COR-L47 (cell line): ENCODE measurements around the gene TMEM256.

Source experiments
- DNase-seq: peaks from one replicate; lab custom pipeline; 2025; lab: John Stamatoyannopoulos, UW

Gene TMEM256

DNA sequence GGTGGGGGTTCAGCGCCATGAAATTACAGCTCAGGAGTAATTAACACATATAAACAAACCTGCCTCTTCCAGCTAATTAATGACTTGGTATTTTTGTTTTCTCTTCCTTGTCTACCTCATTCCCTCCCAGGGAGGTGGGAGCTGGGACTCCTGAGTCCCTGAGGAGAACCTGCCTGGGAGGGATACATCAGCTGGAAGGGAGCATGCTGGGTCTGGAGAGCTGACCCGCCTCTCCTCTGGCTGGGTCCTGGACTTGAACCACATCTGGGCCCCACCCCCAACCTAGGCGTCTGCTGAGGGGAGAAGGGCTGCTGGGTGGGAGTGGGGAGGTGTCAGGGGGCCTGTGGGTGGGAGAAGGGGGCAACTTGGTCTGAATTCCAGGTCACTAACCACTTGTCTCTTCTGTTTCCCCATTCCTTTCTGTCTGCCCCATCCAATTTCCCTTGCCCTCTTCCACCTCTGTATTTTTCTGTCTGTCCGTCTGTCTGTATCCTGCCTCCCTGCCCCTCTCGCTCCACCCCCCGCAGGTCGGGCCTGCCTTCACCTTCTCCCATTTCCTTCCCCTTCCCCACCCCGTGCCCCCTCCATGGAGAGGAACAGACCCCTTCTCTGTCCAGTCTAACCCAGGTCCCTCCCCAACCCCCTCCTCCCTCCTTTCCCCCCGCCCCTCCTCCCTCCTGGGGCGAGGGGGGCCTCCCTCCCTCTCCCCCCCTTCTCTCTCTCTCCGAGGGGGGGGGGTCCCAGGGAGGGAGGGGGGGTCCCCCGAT is 3.8 kb upstream of the TMEM256 start, which contains the start of gene NLGN2:
NLGN2 (plus strand) TSS at position 361 of the 767 bp plus-strand sequence. CDS start 411 bp downstream, outside the sequence.
- DNase-seq = no peak

DNA sequence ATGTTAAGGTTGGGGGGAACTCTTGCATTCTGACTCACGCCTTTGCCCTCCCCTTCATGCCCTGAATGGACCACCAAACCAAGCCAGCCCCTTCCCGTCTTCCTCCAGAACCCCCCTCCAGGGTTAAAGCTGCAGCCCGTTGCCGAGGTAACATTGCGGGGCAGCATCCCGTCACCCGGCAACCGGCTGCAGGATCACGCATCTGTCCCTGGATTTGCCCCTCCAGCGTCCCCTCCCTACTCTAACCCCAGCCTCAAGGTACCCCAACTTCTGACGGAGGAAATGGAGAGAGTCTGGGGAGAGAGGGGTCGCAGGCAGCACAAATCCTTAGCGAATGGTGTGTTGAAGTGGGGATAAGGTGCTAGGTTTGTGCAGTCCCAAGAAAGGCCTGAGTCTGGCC is 3.2 kb upstream of the TMEM256 start:
- no peak for DNase-seq

GRCh38 chr17:7406235-7406825 is 2.4 kb upstream of the TMEM256 start:
- peak; percentile 25 for DNase-seq

- DNase-seq = no peak
Measured at GRCh38 chr17:7405350-7406234, 1.7 kb upstream of the TMEM256 start.

DNA sequence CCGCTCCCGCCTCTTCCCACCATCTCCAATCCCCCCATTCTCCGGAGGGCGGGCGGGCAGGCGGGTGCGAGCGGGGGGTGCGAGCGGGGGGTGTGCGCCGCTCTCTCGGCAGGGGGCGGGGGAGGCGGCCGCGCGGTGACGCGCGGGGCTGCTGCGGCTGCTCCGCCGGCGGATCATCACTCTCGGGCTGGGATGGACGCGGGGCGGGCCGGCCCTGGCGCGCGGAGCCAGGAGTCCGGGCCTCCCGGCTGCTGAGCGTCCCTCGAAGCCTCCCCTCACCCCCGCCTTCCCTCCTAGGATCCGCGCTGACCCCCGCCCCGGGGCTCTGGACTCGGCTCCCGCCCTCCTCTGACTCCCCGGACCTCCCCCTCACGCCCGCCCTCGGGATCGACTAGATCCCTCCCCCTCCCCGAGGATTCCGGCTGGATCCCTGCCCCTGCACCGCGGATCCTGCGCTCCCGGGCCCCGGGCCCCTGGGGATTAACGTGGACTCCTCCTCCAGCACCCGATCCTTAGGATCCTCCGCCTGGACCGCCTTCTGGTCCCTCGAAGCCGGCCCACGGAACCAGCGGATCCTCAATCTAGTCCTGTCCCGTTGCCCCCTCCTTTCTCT is 946 bp upstream of the TMEM256 start:
- DNase-seq = no peak

GRCh38 chr17:7403727-7403976 is 245 bp downstream of the TMEM256 start:
- no peak for DNase-seq

DNA sequence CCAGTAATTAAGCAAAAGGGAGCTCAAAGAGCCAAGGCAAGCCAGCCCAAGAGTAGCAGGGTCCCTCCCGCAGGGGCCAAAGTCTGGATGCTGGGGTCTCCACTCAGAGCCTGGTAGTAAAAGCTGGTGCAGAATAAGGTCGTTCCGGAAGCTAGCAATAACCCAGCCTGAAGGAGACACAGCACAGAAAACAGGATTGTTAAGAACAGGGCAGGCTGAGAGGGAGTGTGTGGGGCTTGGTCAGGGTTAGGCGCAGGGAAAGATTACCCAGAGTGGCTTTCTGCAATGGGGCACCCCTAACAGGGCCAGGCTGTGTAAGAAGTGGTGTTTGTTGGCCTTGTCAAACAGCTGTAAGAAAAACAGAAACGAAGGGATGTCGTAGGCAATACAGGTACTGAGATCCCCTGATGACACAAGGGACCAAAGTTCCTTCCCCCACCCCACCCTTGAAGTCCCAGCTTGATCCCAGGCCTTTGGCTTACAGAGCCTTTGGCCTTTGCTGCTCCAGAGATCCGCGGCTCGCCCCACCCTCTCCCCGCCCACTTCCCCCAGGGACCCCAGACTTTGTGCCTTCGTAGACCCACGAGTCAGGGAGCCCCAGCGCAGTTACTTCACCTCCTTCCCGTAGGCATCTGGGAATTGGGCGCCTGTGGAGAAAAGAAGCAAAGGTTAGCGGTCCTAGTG is 712 bp downstream of the TMEM256 start:
- DNase-seq = no peak

- no peak for DNase-seq
Measured at GRCh38 chr17:7398612-7399011, 5.3 kb downstream of the TMEM256 start.

DNA sequence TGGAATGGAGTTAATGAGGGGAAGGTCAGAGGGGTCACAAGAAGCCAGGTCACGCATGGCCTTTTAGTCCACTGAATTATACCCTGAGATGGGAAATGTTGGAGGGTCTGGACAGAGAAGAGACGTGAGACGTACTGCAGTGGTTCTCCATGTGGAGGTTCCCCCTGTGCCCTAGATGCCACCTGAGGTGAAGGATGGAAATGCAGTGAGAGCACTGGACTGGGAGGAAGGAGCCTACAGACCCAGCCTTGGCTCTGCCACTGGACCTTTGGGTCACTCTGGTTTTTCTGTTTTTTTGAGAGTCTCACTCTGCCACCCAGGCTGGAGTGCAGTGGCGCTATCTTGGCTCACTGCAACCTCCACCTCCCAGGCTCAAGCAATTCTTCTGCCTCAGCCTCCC is 7.8 kb downstream of the TMEM256 start:
- no peak for DNase-seq

- peak; percentile 42 for DNase-seq
Measured at GRCh38 chr17:7394452-7395191, 9.3 kb downstream of the TMEM256 start, which contains the start of gene PLSCR3. Gene PLSCR3, minus strand, starts transcription at chr17:7394525. Its CDS starts 415 bp downstream, at chr17:7394110.

DNA sequence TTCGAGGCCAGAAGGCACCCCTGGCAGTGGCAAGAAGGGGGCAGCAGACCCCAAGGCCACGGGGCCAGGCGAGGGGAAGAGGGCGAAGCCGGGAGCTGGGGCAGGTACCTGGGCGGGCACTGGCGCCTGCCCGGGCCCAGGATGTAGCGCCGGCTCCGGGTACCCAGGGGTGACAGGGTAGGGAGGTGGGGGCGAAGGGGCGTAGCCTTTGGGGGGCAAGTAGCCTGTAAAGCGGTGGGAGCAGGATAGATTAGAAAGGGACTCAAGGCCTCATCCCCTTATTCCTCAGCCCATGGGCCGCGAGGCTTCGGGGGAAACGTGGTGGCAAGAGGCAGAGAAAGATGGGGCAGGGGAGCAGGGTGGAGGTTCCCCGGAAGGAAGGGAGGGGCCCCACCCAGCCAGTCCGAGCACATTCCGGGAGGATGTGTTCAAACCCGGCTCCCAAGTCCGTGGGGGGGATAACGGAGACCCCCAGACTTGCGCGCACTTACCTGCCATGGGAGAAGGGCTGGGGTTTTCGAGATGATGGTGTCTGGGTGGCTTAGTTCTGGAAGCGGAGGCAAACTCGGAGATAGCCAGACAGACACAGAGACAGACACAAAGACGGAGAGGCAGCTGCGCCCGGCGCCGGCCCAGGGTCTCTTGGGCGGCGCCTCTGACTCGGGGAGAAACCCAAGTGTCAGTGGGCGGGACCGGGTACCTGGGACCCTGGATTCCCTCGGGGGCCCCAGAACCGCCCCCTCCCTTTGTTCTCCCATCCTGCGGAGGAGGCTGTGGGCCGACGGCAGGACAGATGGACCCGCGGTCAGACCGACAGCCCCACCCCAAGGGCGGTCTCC is 10.1 kb downstream of the TMEM256 start:
- no peak for DNase-seq

DNA sequence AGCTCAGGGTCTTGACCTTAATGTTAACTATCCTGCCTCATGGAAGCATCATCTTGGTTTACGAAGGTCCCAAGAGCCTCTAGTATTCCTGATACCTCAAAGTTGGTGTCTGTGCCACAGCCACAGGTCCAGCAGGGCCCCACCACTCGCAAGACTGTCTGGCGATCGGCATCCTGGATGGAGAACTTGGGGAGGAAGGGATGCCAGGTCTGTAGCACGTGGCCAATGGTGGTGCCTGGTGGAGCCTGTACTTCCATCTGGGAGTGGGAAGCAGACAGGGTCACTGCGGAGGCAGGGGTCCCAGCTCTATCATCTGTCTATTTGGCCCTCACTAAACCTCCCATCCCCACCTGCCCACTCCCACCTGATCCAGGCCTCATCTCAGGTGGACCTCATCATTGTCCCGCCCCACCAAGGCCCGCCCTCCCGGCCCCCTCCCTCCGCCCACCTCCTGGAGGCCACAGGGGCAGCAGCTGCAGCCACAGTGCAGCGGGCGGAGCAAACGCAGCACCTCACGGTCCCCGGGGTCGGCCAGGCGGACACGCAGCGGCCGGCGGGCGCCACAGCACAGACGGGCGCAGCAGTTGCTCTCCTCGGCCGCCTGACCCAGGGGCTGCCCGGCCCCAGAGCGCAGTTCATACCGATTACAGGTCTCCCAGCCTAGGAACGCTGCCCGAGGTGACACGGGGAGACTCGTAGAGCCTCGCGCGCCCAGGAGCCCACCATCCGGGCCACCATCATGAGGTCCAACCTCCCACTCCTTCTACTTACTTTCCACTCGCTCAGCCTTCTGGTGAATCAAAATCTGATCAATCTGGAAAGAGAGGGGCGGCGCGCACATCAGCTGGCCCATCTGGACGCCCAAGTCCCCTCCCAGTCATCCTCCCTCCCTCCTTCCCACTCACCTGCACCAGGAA is 10.9 kb downstream of the TMEM256 start:
- no peak for DNase-seq

GRCh38 chr17:7391307-7391706 is 12.6 kb downstream of the TMEM256 start:
- DNase-seq = no peak

DNA sequence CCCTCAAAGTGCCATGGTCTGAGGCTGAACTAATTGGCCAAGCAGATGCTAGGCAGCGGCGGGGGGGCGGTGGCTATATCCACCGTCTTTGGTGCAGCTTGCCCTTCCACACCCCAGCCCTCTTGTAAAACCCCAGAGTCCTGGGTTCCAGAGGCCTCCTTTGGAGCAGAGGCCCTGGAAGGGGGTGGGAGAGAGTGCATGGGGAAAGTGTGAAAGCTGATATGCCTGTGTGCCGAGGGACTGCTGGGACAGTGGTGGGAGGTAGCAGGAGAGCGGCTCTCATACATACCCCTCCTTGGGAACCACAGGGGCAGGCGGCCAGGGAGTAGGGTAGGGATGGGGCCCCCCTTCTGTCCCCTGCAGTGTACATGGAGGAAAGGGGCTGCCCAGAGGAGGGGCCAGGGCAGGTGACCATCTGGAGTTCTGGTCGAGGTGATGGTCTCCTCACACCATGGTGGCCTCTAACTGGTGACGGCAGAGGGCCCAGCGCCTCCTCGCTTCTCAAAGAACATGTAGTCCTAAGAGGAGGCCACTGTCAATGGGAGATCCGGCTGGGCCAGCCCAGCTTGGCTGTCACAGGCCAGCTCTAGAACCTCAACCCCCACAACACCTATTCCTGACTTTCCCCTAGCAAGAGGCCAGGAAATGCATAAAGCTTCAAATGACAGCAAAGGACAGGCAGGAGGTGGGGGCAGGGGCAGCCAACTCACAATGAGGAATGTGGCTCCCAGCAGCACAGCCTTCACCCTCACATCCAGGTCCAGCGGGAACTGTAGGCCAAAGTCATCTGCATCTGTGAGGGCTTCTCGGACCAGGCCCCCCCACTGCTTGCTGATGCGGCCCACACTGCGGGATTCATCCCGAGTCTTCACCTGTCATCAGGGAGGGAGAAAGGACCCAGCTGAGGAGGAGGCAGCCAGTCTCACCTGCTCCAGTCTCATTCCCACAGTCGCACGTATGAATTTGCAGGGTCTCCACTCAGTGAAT is 13.7 kb downstream of the TMEM256 start:
- no peak for DNase-seq

- no peak for DNase-seq
Measured at GRCh38 chr17:7388856-7389255, 15.0 kb downstream of the TMEM256 start.

- DNase-seq = no peak
Measured at GRCh38 chr17:7384489-7385081, 19.3 kb downstream of the TMEM256 start.

DNA sequence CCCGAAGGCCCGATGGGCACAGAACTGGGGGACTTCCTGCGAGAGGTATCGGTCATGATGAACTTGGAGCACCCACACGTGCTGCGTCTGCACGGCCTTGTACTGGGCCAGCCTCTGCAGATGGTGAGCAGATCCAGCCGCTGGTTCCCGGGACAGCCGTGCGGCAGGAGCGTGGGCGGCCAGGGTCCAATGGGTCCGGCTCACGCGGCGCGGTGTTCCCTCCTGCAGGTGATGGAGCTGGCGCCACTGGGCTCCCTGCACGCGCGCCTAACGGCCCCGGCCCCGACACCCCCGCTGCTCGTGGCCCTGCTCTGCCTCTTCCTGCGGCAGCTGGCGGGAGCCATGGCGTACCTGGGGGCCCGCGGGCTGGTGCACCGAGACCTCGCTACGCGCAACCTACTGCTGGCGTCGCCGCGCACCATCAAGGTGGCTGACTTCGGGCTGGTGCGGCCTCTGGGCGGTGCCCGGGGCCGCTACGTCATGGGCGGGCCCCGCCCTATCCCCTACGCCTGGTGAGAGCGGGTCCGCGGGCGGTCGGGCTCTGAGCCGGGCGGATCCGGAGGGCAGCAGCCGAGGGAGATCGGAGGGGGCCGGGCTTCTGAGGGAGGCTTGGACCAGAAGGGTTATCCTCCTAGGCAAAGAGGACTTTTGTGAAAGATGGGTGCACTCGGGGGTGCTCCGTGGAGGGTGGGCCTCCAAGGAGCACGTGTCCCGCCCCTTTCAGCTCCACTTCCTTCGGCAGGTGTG is 20.0 kb downstream of the TMEM256 start:
- DNase-seq = no peak
